Mesothelial cell of epicardium (in vitro differentiated cells): ENCODE results near the gene CD84. TPM values are rescaled to one million over a fixed set of nuclear protein-coding genes. Genes with fewer than 3 reads are reported as not detected.
"Not testable (repeated sequence)": the region's sequence is repeated elsewhere in the genome, so short reads cannot be mapped to it uniquely, and the experiment has no call there.

ENCODE experiments used
- DNase-seq, 2 experiments: peaks; one replicate each; pipeline ENCODE4 v3.0.0; 2021; ENCODE audit warnings: low spot score in 2 of 2; ENCODE audit not compliant: unreplicated experiment in 2 of 2
- H3K27ac Mint-ChIP-seq: 2 replicates; pipeline ENCODE4 v1.8.0; 2021; ENCODE audit warnings: mixed read lengths
- H3K27me3 Mint-ChIP-seq: 2 replicates; pipeline ENCODE4 v1.8.0; 2021; ENCODE audit warnings: low read depth, mixed read lengths
- H3K36me3 Mint-ChIP-seq: 2 replicates; pipeline ENCODE4 v1.8.0; 2021; ENCODE audit warnings: mixed read lengths
- H3K4me1 Mint-ChIP-seq: 2 replicates; pipeline ENCODE4 v1.8.0; 2021; ENCODE audit warnings: mixed read lengths
- H3K4me3 Mint-ChIP-seq: 2 replicates; pipeline ENCODE4 v1.8.0; 2021; ENCODE audit warnings: mild to moderate bottlenecking, moderate library complexity, mixed read lengths
- H3K9me3 Mint-ChIP-seq: 2 replicates; pipeline ENCODE4 v1.8.0; 2021; ENCODE audit warnings: mixed read lengths
- CTCF ChIP-seq: fragments of 200-600 bp; sonication (generic); IDR thresholded peaks from one replicate; pipeline ENCODE4 v1.5.0; 2021; ENCODE audit warnings: antibody characterized with exemption; ENCODE audit not compliant: unreplicated experiment
- total RNA-seq: library from RNA; stranded (reverse); gene quantifications from 3 replicates; pipeline ENCODE4 v1.2.1, GENCODE V29; 2021

CD84 gene
- total RNA-seq, 1 donor from 2014 or later = not detected

GRCh38 chr1:160500321-160500990 is 78.8 kb downstream of the CD84 start:
- H3K9me3 Mint-ChIP-seq = peaks cover 19% of the 10 kb centered on the region
- no peaks in the 10 kb centered on the region for H3K4me1 Mint-ChIP-seq
- no peak overlapping the region for H3K27ac Mint-ChIP-seq
- no peaks in the 10 kb centered on the region for H3K36me3 Mint-ChIP-seq
- no peak overlapping the region for H3K4me3 Mint-ChIP-seq
- no peak for DNase-seq
- peaks cover 6% of the 10 kb centered on the region for H3K27me3 Mint-ChIP-seq
- TF ChIP-seq CTCF = no peak

DNA sequence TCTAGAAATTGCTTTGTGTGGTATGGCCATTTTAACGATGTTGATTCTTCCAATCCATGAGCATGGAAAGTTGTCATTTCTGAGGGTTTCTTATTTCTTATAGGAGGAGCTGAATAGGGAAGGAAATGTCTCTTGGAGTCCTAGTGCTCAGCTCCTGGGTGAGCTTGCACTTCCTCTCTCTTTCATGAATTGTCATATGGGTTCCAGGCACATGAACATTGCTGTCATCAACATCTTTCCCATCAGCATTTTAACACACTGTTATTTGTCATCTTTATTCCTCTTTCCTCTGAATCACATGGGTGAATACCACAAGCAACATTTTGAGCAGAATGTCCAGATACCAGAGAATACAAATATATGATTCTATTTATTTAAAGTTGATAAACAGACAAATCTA is 79.7 kb downstream of the CD84 start:
- Mint-ChIP-seq H3K4me1 (no peaks in the 10 kb centered on the region), H3K9me3 (peaks cover 16% of the 10 kb centered on the region), H3K4me3 (no peak overlapping the region), H3K36me3 (no peaks in the 10 kb centered on the region), H3K27me3 (peaks cover 6% of the 10 kb centered on the region), H3K27ac (no peak overlapping the region)
- no peak for TF ChIP-seq CTCF
- no peak for DNase-seq

DNA sequence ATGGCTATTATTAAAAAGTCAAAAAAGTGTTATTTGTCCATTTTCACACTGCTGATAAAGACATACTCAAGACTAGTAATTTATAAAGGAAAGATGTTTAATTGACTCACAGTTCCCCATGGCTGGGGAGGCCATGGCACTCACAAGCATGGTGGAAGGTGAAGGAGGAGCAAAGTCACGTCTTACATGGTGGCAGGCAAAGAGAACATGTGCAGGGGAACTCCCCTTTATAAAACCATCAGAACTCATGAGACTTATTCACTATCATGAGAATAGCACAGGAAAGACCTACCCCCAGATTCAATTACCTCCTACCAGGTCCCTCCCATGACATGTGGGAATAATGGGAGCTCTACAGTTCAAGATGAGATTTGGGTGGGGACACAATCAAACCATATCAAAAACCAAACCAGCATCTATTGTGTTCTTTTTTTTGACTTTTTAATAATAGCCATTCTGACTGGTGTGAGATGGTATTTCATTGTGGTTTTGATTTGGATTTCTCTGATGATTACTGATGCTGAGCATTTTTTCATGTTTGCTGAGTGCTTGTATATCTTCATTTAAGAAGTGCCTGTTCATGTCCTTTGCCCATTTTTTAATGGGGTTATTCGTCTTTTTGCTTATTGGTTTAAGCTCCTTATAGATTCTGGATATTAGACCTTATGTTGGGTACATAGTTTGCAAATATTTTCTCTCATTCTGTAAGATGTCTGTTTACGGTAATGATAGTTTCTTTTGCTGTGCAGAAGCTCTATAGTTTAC is 80.8 kb downstream of the CD84 start:
- not testable (repeated sequence) for H3K4me1 Mint-ChIP-seq, H3K4me3 Mint-ChIP-seq, H3K36me3 Mint-ChIP-seq, DNase-seq, H3K27me3 Mint-ChIP-seq, H3K27ac Mint-ChIP-seq
- peaks cover 16% of the 10 kb centered on the region for H3K9me3 Mint-ChIP-seq

DNA sequence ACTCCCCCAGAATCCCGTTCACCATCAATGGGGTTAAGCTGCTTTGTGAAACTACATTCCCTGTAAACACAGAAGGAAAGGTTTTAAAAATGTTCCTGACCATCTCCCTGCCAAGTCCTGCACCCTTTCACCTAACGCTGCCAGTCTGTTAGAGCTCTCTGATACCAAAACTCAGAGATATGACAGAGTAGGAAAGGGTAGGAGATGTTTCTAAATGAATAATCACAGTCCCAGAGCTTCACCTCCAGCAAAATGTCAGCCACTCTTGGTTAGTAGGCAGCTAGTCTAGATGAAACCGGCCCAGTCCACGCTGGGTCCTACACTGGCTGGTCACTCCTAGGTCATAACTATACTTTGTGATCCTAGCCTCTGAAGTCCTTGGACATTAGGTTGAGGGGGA is 83.0 kb downstream of the CD84 start:
- peaks cover 16% of the 10 kb centered on the region for H3K9me3 Mint-ChIP-seq
- no peak for DNase-seq
- peaks cover 3% of the 10 kb centered on the region for H3K27me3 Mint-ChIP-seq
- no peaks in the 10 kb centered on the region for H3K36me3 Mint-ChIP-seq
- H3K4me1 Mint-ChIP-seq = no peaks in the 10 kb centered on the region
- H3K27ac Mint-ChIP-seq = no peak overlapping the region
- H3K4me3 Mint-ChIP-seq = no peak overlapping the region
- TF ChIP-seq CTCF = no peak

DNA sequence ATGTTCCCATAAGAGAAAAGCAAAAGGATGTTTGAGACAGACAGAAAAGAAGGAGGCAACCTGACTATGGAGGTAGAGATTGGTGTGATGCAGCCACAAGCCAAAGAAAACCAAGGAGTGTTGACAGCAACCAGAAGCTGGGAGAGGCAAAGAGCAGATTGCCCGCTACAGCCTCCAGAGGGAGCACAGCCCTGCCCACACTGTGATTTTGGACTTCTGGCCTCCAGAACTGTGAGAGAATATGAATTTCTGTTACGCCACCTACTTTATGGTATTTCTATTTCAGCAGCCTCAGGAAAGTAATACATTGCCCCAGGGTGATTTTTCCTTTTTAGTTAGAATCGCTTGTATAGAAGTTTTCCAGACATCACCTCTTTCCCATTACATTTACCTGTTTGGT is 84.7 kb downstream of the CD84 start:
- Mint-ChIP-seq H3K9me3 (peaks cover 15% of the 10 kb centered on the region), H3K27me3 (peaks cover 11% of the 10 kb centered on the region), H3K4me3 (no peak overlapping the region), H3K36me3 (no peaks in the 10 kb centered on the region), H3K4me1 (no peaks in the 10 kb centered on the region), H3K27ac (no peak overlapping the region)
- no peak for DNase-seq
- TF ChIP-seq CTCF = no peak

DNA sequence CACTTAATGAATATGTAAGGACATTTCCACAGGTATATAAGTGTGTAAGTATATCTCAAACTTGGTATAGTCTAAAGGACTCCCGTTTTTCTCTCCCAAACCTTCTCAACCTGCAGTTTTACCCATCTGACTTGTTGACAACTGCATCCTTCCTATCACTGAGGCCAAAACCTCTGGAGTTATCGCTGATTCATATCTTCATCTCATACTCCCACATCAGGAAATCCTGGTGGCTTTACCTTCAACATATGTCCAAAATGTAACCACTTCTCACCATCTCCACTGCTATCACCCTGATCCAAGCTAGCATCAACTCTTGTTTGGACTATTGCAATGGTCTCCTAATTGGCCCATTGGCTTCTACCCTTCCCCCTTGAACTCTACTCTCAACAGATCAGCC is 86.7 kb downstream of the CD84 start:
- Mint-ChIP-seq H3K9me3 (no peaks in the 10 kb centered on the region), H3K27ac (no peak overlapping the region), H3K27me3 (peaks cover 20% of the 10 kb centered on the region), H3K36me3 (no peaks in the 10 kb centered on the region), H3K4me3 (no peak overlapping the region), H3K4me1 (no peaks in the 10 kb centered on the region)
- no peak for TF ChIP-seq CTCF
- DNase-seq = no peak
